Sigmoid colon (tissue), 4 donors: ENCODE results near the gene DNPEP.

Experiments used
- CTCF ChIP-seq, 4 experiments: fragments of 450-650 bp in 3 of 4; fragments of 200-600 bp in 1 of 4; IDR thresholded peaks; one replicate each; pipeline ENCODE4 v1.5.1; 2016 to 2019; ENCODE audit warnings: antibody characterized with exemption in 4 of 4, mild to moderate bottlenecking in 3 of 4, moderate library complexity in 2 of 4
- POLR2A ChIP-seq, 2 donors: fragments of 450-650 bp; IDR thresholded peaks; one replicate each; pipeline ENCODE4 v1.6.1; 2016; ENCODE audit warnings: antibody characterized with exemption in 2 of 2, mild to moderate bottlenecking in 2 of 2, moderate library complexity in 2 of 2
- POLR2AphosphoS5 ChIP-seq, 4 donors: sonication (generic); formaldehyde crosslinking; IDR thresholded peaks; one replicate each; pipeline ENCODE4 v1.6.1; 2017; ENCODE audit warnings: antibody characterized with exemption in 4 of 4

GRCh38 chr2:219403861-219404260, 16.1 kb upstream of the DNPEP start:
- TF ChIP-seq CTCF (IDR thresholded peaks at IDR 0.05): no peak
- TF ChIP-seq POLR2AphosphoS5 (IDR thresholded peaks at IDR 0.05): no peak
- TF ChIP-seq POLR2A (IDR thresholded peaks at IDR 0.05): no peak
